Lower lobe of right lung (tissue), 2 donors: Measurements from ENCODE around the gene LAMP1. TPM values are rescaled to one million over a fixed set of nuclear protein-coding genes. Genes with fewer than 3 reads are reported as not detected.
A peak's percentile ranks its signal among the peaks of the same experiment; 100 is the strongest.

Experiments used
- ATAC-seq, 2 donors: fragments of 200-7000 bp; cut with Tn5 transposase; one replicate each; pipeline ENCODE4 v1.9.1; 2020 to 2022; ENCODE audit warnings: mild to moderate bottlenecking in 2 of 2, moderate library complexity in 2 of 2
- DNase-seq: peaks from one replicate; pipeline ENCODE4 v3.0.0-alpha.2; 2020
- H3K27ac ChIP-seq: fragments of 200-600 bp; one replicate; pipeline ENCODE4 v1.8.0; 2022
- H3K27me3 ChIP-seq: fragments of 200-600 bp; one replicate; pipeline ENCODE4 v1.8.0; 2022; ENCODE audit warnings: low read depth
- H3K36me3 ChIP-seq: fragments of 200-600 bp; one replicate; pipeline ENCODE4 v1.8.0; 2022; ENCODE audit warnings: mild to moderate bottlenecking
- H3K4me1 ChIP-seq: fragments of 200-600 bp; one replicate; pipeline ENCODE4 v1.8.0; 2022
- H3K4me3 ChIP-seq: fragments of 200-600 bp; one replicate; pipeline ENCODE4 v1.8.0; 2022; ENCODE audit warnings: mild to moderate bottlenecking
- H3K9me3 ChIP-seq: fragments of 200-600 bp; one replicate; pipeline ENCODE4 v1.8.0; 2022
- intact Hi-C: fragments of 100-400 bp; cut with DNase I; formaldehyde crosslinking; loops from one replicate; pipeline ENCODE4 v1.11.0; 2022
- total RNA-seq: library from RNA; stranded (reverse); fragmentation: NEBNext Ultra II Directional; extraction: Animal tissue kit (Norgen Biotek cat#: 25700); gene quantifications from one replicate; pipeline ENCODE4 v1.2.1, GENCODE V29; 2021
- TF ChIP-seq, protein P1 (sequence below): fragments of 200-600 bp; IDR thresholded peaks from one replicate; pipeline ENCODE4 v1.8.0; 2022; ENCODE audit warnings: antibody characterized with exemption, mild to moderate bottlenecking
- donor health status: DM: no; HTN: yes; CAD: no; lungs with severe emphysema.

The LAMP1 gene
- total RNA-seq, 1 donor from 2014 or later = 353 TPM

DNA sequence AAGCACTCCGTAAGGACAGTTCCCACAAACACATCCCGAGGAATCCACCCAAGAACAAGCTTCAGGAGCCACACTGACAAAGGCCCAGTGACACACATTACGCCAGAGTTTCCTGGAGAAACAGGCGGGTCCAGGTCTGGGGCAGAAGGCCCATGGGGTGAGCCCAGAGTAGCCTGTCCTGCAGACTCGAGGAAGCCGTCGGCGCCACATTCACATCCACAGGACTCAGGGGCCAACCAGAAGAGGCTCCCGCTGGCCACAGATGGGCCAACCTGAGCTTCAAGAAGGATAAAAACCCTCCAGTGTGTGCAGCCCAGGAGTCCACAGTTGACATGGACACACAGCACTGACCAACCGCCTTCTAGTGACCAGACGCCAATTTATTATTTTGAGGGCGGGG, 35.6 kb downstream of the LAMP1 start:
- Histone ChIP-seq H3K27ac (no peak overlapping the region), H3K36me3 (no peaks in the 10 kb centered on the region), H3K4me3 (no peak overlapping the region), H3K9me3 (no peaks in the 10 kb centered on the region), H3K4me1 (no peaks in the 10 kb centered on the region), H3K27me3 (no peaks in the 10 kb centered on the region)
- DNase-seq = peak; percentile 41
- TF ChIP-seq, protein P1, sequence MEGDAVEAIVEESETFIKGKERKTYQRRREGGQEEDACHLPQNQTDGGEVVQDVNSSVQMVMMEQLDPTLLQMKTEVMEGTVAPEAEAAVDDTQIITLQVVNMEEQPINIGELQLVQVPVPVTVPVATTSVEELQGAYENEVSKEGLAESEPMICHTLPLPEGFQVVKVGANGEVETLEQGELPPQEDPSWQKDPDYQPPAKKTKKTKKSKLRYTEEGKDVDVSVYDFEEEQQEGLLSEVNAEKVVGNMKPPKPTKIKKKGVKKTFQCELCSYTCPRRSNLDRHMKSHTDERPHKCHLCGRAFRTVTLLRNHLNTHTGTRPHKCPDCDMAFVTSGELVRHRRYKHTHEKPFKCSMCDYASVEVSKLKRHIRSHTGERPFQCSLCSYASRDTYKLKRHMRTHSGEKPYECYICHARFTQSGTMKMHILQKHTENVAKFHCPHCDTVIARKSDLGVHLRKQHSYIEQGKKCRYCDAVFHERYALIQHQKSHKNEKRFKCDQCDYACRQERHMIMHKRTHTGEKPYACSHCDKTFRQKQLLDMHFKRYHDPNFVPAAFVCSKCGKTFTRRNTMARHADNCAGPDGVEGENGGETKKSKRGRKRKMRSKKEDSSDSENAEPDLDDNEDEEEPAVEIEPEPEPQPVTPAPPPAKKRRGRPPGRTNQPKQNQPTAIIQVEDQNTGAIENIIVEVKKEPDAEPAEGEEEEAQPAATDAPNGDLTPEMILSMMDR = no peak
- intact Hi-C loops = no loop called here
- ATAC-seq = no peak

DNA sequence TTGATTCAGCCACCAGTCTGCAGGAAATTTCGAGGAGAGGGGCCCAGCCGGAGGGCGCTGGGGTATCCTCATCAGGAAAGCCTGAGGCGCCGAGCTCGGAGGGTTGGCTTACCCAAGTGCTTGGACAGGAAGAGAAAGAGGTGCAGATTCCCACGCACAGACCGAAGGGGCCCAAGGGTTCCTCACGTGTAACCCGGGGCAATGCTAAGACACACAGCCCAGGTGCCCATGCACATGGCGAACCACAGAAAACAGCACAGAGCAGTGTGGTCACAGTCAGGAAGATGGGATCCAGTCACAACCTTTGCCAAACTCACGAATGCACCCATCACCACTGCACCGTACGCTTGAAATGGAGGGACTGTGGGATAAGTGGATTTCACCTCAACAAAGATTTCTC, 36.0 kb downstream of the LAMP1 start:
- Histone ChIP-seq H3K4me3 (no peak overlapping the region), H3K36me3 (no peaks in the 10 kb centered on the region), H3K9me3 (no peaks in the 10 kb centered on the region), H3K4me1 (no peaks in the 10 kb centered on the region), H3K27ac (no peak overlapping the region), H3K27me3 (no peaks in the 10 kb centered on the region)
- intact Hi-C loops = no loop called here
- TF ChIP-seq, protein P1 = no peak
- DNase-seq (peak; percentile 32), ATAC-seq (no peak)

DNA sequence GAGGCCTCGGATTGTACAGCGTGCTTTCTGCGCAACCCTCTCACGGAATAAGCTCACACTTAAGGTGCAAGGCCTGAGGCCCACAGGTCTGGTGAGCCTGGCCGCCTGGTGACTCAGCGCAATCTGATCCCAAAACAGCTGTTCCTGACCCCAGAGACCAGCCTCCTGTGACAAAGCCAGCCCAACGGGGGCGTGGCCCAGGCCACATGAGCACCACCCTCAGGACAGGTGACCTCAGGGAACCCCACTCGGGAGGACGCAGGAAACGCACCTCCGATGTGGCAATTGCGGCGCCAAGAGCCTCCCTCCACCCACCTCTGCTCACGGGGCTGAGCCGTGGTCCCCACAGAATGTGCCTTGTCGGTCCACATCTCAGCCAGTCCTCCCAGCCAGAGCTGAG, 40.5 kb downstream of the LAMP1 start:
- Histone ChIP-seq H3K4me1 (no peaks in the 10 kb centered on the region), H3K4me3 (no peak overlapping the region), H3K36me3 (no peaks in the 10 kb centered on the region), H3K27me3 (no peaks in the 10 kb centered on the region), H3K9me3 (no peaks in the 10 kb centered on the region), H3K27ac (no peak overlapping the region)
- no peak for ATAC-seq
- TF ChIP-seq, protein P1 = no peak
- DNase-seq = peak; percentile 24
- intact Hi-C loops = no loop called here

DNA sequence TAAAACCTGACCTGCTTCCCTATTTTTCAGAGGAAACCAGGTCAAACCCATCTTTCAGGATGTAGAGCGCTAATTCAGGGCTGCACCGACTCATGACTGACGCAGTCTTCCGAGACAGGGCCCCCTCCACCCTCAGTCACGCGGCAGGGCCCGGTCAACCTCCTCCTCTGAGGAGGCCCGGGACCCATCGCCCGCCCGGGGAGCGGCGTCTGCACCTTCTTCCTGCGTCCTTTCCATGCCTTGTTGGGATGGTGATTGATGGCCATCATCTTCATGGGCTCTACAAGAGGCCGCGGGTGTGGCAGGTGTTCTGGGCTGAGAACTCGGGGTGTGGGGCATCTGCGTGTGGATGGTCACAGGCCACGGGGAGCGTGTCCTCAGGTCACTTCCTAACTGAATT, 40.9 kb downstream of the LAMP1 start:
- Histone ChIP-seq H3K4me1 (no peaks in the 10 kb centered on the region), H3K27ac (no peak overlapping the region), H3K36me3 (no peaks in the 10 kb centered on the region), H3K4me3 (no peak overlapping the region), H3K9me3 (no peaks in the 10 kb centered on the region), H3K27me3 (no peaks in the 10 kb centered on the region)
- ATAC-seq (no peak), DNase-seq (peak; percentile 30)
- intact Hi-C loops = no loop called here
- TF ChIP-seq, protein P1 = no peak

DNA sequence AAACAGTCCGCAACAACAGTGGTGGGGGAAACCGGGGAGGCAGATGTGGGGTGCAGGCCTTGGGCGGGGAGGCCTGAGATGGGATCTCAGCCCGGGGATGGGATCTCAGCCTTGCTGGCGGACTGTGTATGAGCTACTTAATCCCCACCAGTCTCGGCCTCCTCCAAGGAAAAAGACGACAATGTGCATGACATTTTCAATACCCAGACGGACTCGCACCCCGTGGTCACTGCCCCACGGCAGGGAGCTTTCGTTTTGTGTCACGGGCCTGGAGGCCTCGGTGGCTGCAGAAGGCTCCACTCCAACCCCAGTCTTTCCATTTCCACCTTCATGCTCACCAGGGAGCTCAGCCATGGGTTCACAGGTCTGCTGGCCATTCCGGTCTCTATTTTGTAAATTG, 41.4 kb downstream of the LAMP1 start:
- TF ChIP-seq, protein P1 = no peak
- intact Hi-C loops = no loop called here
- Histone ChIP-seq H3K4me1 (no peaks in the 10 kb centered on the region), H3K27me3 (no peaks in the 10 kb centered on the region), H3K36me3 (peaks cover under 1% of the 10 kb centered on the region), H3K27ac (no peak overlapping the region), H3K4me3 (no peak overlapping the region), H3K9me3 (no peaks in the 10 kb centered on the region)
- DNase-seq (peak; percentile 24), ATAC-seq (no peak)
